GM21447 (cell line): ENCODE results near the gene CCDC122.

Experiments
- ATAC-seq: cut with Tn5 transposase; IDR thresholded peaks from one replicate; pipeline ENCODE4 v1.9.1; 2021; ENCODE audit not compliant: unreplicated experiment

The CCDC122 gene

DNA sequence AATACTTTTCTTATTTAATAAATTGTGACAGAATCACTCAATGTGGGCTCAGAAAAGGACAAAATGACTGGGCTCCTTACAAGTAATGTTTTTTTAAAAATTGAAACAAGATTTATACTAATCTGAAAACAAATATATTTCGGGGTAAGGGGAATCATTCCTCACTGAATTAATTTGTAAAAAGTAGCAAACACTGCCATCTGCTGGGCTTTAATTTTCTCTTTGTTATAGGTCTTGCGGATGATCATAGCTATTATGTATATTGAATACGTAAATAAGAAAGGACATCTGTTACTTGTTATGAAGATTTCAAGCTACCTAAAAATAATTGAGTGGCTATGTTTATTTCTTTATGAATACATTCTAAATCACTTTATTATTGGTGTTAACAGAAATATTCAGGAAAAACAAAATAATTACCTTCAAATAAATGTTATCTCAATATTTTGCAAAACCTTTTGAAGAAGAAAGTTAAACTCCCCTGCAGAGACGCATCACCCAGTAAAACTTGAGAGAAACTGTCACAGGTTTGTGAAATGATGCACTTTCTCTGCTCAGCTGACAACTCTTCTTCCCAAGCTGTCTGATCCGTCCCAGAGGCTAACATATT lies 75.0 kb downstream of the CCDC122 start:
- ATAC-seq = no peak

- ATAC-seq = no peak
These were observed 77.0 kb downstream of the CCDC122 start for GRCh38 chr13:43802511-43802910.

- no peak for ATAC-seq
These were observed 78.7 kb downstream of the CCDC122 start for GRCh38 chr13:43800828-43801227.

DNA sequence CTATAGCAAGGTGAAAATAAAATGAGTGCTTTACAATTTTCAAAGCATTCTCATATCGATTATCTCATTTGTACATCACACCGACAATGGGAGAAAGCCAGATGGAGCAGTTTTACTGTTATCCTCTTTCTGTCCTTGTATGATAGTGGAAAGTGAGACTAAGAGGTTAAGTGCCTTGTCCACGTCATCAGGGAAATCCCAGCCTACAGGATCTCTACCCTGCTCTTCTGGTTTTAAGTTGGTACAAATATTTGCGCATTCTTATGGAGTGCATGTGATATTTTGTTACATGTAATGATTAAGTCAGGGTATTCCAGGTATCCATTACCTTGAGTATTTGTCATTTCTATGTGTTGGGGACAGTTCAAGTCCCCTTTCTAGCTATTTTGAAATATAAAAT lies 80.3 kb downstream of the CCDC122 start:
- ATAC-seq = no peak

DNA sequence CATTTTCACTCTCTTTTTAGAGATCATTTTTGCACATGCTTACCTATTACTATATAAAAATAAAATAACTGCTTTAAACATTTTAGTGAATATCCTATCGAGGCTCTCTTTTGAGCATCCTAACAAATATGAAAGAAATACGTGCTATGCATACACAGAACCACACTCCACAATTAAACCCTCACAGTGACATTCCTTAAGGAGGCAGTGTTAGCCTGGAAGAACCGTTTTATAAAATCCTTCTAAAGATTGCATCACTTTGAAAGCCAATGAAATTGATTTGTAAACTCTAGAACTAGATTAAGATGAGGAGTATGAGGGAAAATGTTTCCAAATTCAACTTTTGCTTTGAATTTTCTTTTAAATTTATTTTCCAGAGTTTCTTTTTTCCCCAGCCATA lies 81.7 kb downstream of the CCDC122 start:
- no peak for ATAC-seq

DNA sequence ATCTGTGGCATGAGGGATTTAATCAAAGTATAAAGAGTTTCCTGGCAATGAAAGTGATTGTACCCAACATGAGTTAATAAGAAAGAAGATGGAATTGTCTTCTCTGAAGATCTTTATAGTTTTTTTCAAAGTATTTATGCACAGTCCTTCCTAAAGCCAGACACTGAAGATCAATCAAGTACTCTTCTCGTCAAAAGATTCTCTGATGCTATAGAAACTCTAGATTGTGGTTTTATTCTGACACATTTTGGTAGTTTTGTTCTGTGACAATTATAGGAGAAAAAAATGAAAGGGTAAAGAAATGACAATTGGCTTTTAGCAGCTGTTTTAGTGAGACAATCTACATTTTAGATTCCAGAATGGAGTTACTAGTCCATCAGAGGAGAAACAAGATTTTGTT lies 82.4 kb downstream of the CCDC122 start:
- ATAC-seq = no peak

GRCh38 chr13:43794416-43794815 lies 85.1 kb downstream of the CCDC122 start:
- no peak for ATAC-seq

- ATAC-seq = no peak
These were observed 87.3 kb downstream of the CCDC122 start for GRCh38 chr13:43792076-43792881.

GRCh38 chr13:43787997-43788396 lies 91.5 kb downstream of the CCDC122 start:
- no peak for ATAC-seq

- no peak for ATAC-seq
These were observed 92.0 kb downstream of the CCDC122 start for GRCh38 chr13:43787518-43787891.

DNA sequence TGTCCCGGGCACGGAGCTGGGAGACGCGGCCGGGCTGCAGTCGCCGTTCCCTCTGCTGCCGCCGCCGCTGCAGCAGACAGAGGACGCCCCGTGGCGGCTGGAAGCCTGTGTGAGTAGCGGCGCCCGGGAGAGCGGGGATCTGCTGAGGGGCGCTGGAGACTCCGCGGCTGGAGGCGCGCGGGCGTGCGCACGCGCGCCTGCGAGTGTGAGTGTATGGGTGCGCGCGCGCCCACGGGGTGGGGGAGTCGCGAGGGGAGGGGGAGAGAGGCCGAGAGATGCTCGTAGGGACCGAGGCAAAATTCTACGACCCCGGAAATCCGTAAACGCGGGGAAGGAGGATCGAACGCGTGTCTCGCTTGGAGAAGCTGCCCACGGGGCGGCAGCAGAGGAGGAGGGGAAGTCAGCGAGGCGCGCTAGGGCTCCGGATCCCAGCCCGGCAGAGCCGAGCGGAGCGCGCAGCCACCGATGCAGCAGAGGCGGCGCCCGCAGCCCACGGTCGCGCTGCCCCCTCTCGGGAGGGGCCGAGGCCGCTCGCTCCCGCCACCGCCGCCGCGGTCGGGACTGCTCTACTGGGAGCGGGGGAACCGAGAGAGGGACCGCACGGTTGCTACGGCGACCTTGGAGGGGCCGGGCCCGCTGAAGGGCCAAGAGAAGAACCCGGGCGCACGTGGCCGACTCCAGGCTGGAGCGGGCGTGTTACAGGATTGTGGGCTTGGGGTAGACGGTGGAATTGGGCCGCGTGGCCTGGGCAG lies 92.6 kb downstream of the CCDC122 start, which contains the start of gene ENOX1:
TSS of gene ENOX1 (minus strand) at position 207 of the 752 bp plus-strand sequence.
- no peak for ATAC-seq

DNA sequence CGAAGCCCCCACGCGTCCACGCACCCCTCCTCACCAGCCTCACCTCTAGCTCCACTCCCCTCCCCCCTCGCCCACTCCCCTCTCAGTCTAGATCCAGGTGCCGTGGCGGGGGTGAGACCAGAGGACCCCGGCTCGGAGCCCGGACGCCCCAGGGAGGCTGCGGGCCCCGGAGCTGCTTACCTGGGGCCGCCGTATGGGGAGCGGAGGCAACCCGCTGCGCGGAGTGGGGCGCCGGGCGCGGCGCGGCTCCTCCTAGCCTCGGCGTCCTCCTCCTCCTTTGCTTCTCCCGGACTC lies 93.1 kb downstream of the CCDC122 start:
- ATAC-seq = no peak
